ENCODE data around the gene GSTT2B. TPM values are rescaled to one million over a fixed set of nuclear protein-coding genes. Genes with fewer than 3 reads are reported as not detected.
"Not testable (repeated sequence)": the region's sequence is repeated elsewhere in the genome, so short reads cannot be mapped to it uniquely, and the experiment has no call there.

Gene GSTT2B
- total RNA-seq: 16.2 TPM

- not testable (repeated sequence) for DNase-seq (ENCODE audit: low spot score)
Measured at GRCh38 chr22:23961084-23961771, at the start of gene GSTT2B. TSS of gene GSTT2B (minus strand) at chr22:23961195. CDS start at chr22:23961131, 64 bp downstream.

GRCh38 chr22:24010018-24010391 lies 49.0 kb upstream of the GSTT2B start:
- DNase-seq (ENCODE audit: low spot score): no peak

GRCh38 chr22:24009227-24010017 lies 48.4 kb upstream of the GSTT2B start:
- DNase-seq (ENCODE audit: low spot score): no peak

GRCh38 chr22:24008381-24009226 lies 47.6 kb upstream of the GSTT2B start:
- DNase-seq (ENCODE audit: low spot score): no peak

GRCh38 chr22:24008022-24008283 lies 47.0 kb upstream of the GSTT2B start:
- DNase-seq (ENCODE audit: low spot score): no peak

GRCh38 chr22:24007253-24008021 lies 46.4 kb upstream of the GSTT2B start:
- DNase-seq (ENCODE audit: low spot score): no peak

- no peak for DNase-seq (ENCODE audit: low spot score)
Measured at GRCh38 chr22:24006914-24007214, 45.9 kb upstream of the GSTT2B start.

- DNase-seq (ENCODE audit: low spot score): no peak
Measured at GRCh38 chr22:24006207-24006913, 45.4 kb upstream of the GSTT2B start.

- DNase-seq (ENCODE audit: low spot score): no peak
Measured at GRCh38 chr22:24005201-24005600, 44.2 kb upstream of the GSTT2B start, which contains the start of gene GSTT4. TSS of gene GSTT4 (minus strand) at chr22:24005453. CDS start at chr22:24005356, 97 bp downstream.

- DNase-seq (ENCODE audit: low spot score): no peak
Measured at GRCh38 chr22:24003887-24004286, 42.9 kb upstream of the GSTT2B start.

- no peak for DNase-seq (ENCODE audit: low spot score)
Measured at GRCh38 chr22:24002851-24003250, 41.9 kb upstream of the GSTT2B start.

GRCh38 chr22:24002272-24002671 lies 41.3 kb upstream of the GSTT2B start:
- DNase-seq (ENCODE audit: low spot score): no peak

- DNase-seq (ENCODE audit: low spot score): no peak
Measured at GRCh38 chr22:24001314-24001713, 40.3 kb upstream of the GSTT2B start.

GRCh38 chr22:23999779-24000178 lies 38.8 kb upstream of the GSTT2B start:
- DNase-seq (ENCODE audit: low spot score): not testable (repeated sequence)

- no peak for DNase-seq (ENCODE audit: low spot score)
Measured at GRCh38 chr22:23997092-23997491, 36.1 kb upstream of the GSTT2B start.

- not testable (repeated sequence) for DNase-seq (ENCODE audit: low spot score)
Measured at GRCh38 chr22:23993581-23994177, 32.7 kb upstream of the GSTT2B start.

GRCh38 chr22:23993080-23993479 lies 32.1 kb upstream of the GSTT2B start:
- DNase-seq (ENCODE audit: low spot score): not testable (repeated sequence)

GRCh38 chr22:23989583-23990244 lies 28.7 kb upstream of the GSTT2B start:
- DNase-seq (ENCODE audit: low spot score): not testable (repeated sequence)

- not testable (repeated sequence) for DNase-seq (ENCODE audit: low spot score)
Measured at GRCh38 chr22:23986538-23987178, 25.7 kb upstream of the GSTT2B start.

GRCh38 chr22:23986089-23986488 lies 25.1 kb upstream of the GSTT2B start:
- DNase-seq (ENCODE audit: low spot score): not testable (repeated sequence)
